HCT116 (cell line): Measurements from ENCODE around the gene MON1B. TPM values are rescaled to one million over a fixed set of nuclear protein-coding genes. Genes with fewer than 3 reads are reported as not detected.
"Not testable (repeated sequence)": the region's sequence is repeated elsewhere in the genome, so short reads cannot be mapped to it uniquely, and the experiment has no call there.

Source experiments
- ATAC-seq: fragments of 200-7000 bp; cut with Tn5 transposase; 2 replicates; pipeline ENCODE4 v1.9.1; 2020; ENCODE audit warnings: mild to moderate bottlenecking, moderate library complexity
- BruUV-seq: library from RNA; stranded (reverse); fragments of 400-500 nt; replicated peaks from 2 replicates; lab custom pipeline; 2021; lab: Mats Ljungman, UMichigan
- CTCF ChIA-PET: fragments of 300-600 bp; sonication (Branson Sonifier 250); formaldehyde crosslinking; loops from one replicate; lab custom pipeline; 2021; ENCODE audit warnings: antibody characterized with exemption; lab: Charles Lee
- POLR2A ChIA-PET: fragments of 300-600, 350-600 bp; sonication (Branson Sonifier 250); formaldehyde crosslinking; loops from one replicate; lab custom pipeline; 2021; ENCODE audit warnings: antibody characterized with exemption; lab: Charles Lee
- RAD21 ChIA-PET, 2 experiments: fragments of 300-600 bp; sonication (Branson Sonifier 250); formaldehyde crosslinking; loops; one replicate each; lab custom pipeline; 2023; ENCODE audit warnings: low total read pairs in 2 of 2; ENCODE audit not compliant: uncharacterized antibody in 2 of 2, unreplicated experiment in 2 of 2, low non-redundant PET in 1 of 2; lab: Charles Lee
- DNase-seq: peaks from one replicate; pipeline ENCODE4 v3.0.0-alpha.2; 2010; ENCODE audit warnings: low read depth, low spot score
- H2AFZ ChIP-seq: fragments of 200-600 bp; shearing (Covaris generic), sonication (generic); 2 replicates; pipeline ENCODE4 v1.6.1; 2017; ENCODE audit warnings: low read depth, mixed run types, mixed read lengths, antibody characterized with exemption, low read length; ENCODE audit not compliant: poor library complexity, severe bottlenecking
- H3K27ac ChIP-seq: 2 replicates; pipeline ENCODE4 v1.5.1; 2012; ENCODE audit warnings: low read depth, low read length
- H3K27me3 ChIP-seq: fragments of 200-600 bp; sonication (generic); 2 replicates; pipeline ENCODE4 v1.6.1; 2016; ENCODE audit warnings: mixed run types, low read length, mixed read lengths; ENCODE audit not compliant: insufficient read depth
- H3K36me3 ChIP-seq, 2 experiments: fragments of 200-500 bp in 1 of 2; fragments of 200-600 bp in 1 of 2; sonication (Bioruptor generic) in 1 of 2; sonication (generic) in 1 of 2; 2 replicates each; pipeline versions ENCODE4 v1.5.1 to v1.6.1; 2014 to 2016; ENCODE audit warnings: low read length in 2 of 2, inconsistent platforms in 1 of 2, mixed read lengths in 1 of 2, mixed run types in 1 of 2; ENCODE audit not compliant: insufficient read depth in 2 of 2, control insufficient read depth in 1 of 2
- H3K4me1 ChIP-seq, 2 experiments: fragments of 200-600 bp in 1 of 2; sonication (generic) in 1 of 2; 2 replicates each; pipeline versions ENCODE4 v1.5.1 to v1.6.1; 2012 to 2017; ENCODE audit warnings: low read length in 2 of 2, inconsistent platforms in 1 of 2, mild to moderate bottlenecking in 1 of 2, mixed read lengths in 1 of 2, mixed run types in 1 of 2, moderate library complexity in 1 of 2; ENCODE audit not compliant: insufficient read depth in 2 of 2, control insufficient read depth in 1 of 2
- H3K4me2 ChIP-seq: fragments of 200-600 bp; sonication (generic); 2 replicates; pipeline ENCODE4 v1.6.1; 2017; ENCODE audit warnings: mixed run types, low read length, mixed read lengths
- H3K4me3 ChIP-seq, 2 experiments: fragments of 200-600 bp in 1 of 2; sonication (generic) in 1 of 2; replicated peaks in 1 of 2; 2 replicates each; pipeline ENCODE4 v1.5.1; 2011 to 2016; ENCODE audit warnings: low read length in 2 of 2, control low read depth in 1 of 2, low read depth in 1 of 2, mild to moderate bottlenecking in 1 of 2, mixed read lengths in 1 of 2, mixed run types in 1 of 2
- H3K79me2 ChIP-seq: fragments of 200-600 bp; sonication (generic); 2 replicates; pipeline ENCODE4 v1.6.1; 2017; ENCODE audit warnings: mild to moderate bottlenecking, mixed run types, low read length, moderate library complexity, mixed read lengths; ENCODE audit not compliant: insufficient read depth
- H3K9ac ChIP-seq: fragments of 200-600 bp; sonication (generic); 2 replicates; pipeline ENCODE4 v1.6.1; 2016; ENCODE audit warnings: low read length, mixed read lengths
- H3K9me2 ChIP-seq: fragments of 200-600 bp; sonication (generic), shearing (Covaris generic); 2 replicates; pipeline ENCODE4 v1.6.1; 2017; ENCODE audit warnings: mixed run types, mild to moderate bottlenecking, moderate library complexity; ENCODE audit not compliant: insufficient read depth
- H3K9me3 ChIP-seq, 2 experiments: fragments of 200-500 bp in 1 of 2; fragments of 200-600 bp in 1 of 2; sonication (Bioruptor generic) in 1 of 2; sonication (generic) in 1 of 2; 2 replicates each; pipeline ENCODE4 v1.6.1; 2014 to 2017; ENCODE audit warnings: low read length in 2 of 2, mixed read lengths in 2 of 2, inconsistent platforms in 1 of 2, low read depth in 1 of 2, mild to moderate bottlenecking in 1 of 2, mixed run types in 1 of 2, moderate library complexity in 1 of 2; ENCODE audit not compliant: control insufficient read depth in 1 of 2, insufficient read depth in 1 of 2
- H4K20me1 ChIP-seq: fragments of 200-600 bp; sonication (generic), shearing (Covaris generic); 2 replicates; pipeline ENCODE4 v1.6.1; 2017; ENCODE audit warnings: mixed run types, mild to moderate bottlenecking, moderate library complexity; ENCODE audit not compliant: insufficient read depth
- ATF3 ChIP-seq: IDR thresholded peaks from 2 replicates; pipeline ENCODE4 v1.6.1; 2012
- CBX3 ChIP-seq: IDR thresholded peaks from 2 replicates; pipeline ENCODE4 v1.6.1; 2012; ENCODE audit warnings: low read depth
- CEBPB ChIP-seq: IDR thresholded peaks from 2 replicates; pipeline ENCODE4 v1.6.1; 2012; ENCODE audit warnings: low read depth
- EGR1 ChIP-seq: IDR thresholded peaks from 2 replicates; pipeline ENCODE4 v1.6.1; 2012; ENCODE audit warnings: low read depth
- EZH2 ChIP-seq: fragments of 200-600 bp; sonication (generic); IDR thresholded peaks from 2 replicates; pipeline ENCODE4 v1.6.1; 2017; ENCODE audit warnings: antibody characterized with exemption, mixed run types
- EZH2phosphoT487 ChIP-seq: fragments of 200-600 bp; IDR thresholded peaks from 2 replicates; pipeline ENCODE4 v1.6.1; 2018; ENCODE audit warnings: antibody characterized with exemption, borderline replicate concordance
- FOSL1 ChIP-seq: IDR thresholded peaks from 2 replicates; pipeline ENCODE4 v1.6.1; 2012; ENCODE audit warnings: low read depth
- JUND ChIP-seq: IDR thresholded peaks from 2 replicates; pipeline ENCODE4 v1.6.1; 2012
- MAX ChIP-seq: IDR thresholded peaks from 2 replicates; pipeline ENCODE4 v1.6.1; 2012
- POLR2A ChIP-seq: IDR thresholded peaks from 2 replicates; pipeline ENCODE4 v1.7.0; 2011; ENCODE audit warnings: borderline replicate concordance; ENCODE audit not compliant: insufficient read depth, insufficient read length; ENCODE audit errors: extremely low read depth
- POLR2AphosphoS5 ChIP-seq: IDR thresholded peaks from 2 replicates; pipeline ENCODE4 v1.6.1; 2011; ENCODE audit warnings: mild to moderate bottlenecking, low read depth, low read length, moderate library complexity
- SIN3A ChIP-seq: IDR thresholded peaks from 2 replicates; pipeline ENCODE4 v1.6.1; 2012; ENCODE audit warnings: low read depth
- SRF ChIP-seq: IDR thresholded peaks from 2 replicates; pipeline ENCODE4 v1.6.1; 2012; ENCODE audit warnings: low read depth
- TCF7L2 ChIP-seq: IDR thresholded peaks from 2 replicates; pipeline ENCODE4 v1.7.0; 2011; ENCODE audit warnings: borderline replicate concordance, inconsistent platforms; ENCODE audit not compliant: insufficient read depth, insufficient read length; ENCODE audit errors: extremely low read depth
- YY1 ChIP-seq: IDR thresholded peaks from 2 replicates; pipeline ENCODE4 v1.6.1; 2011; ENCODE audit warnings: low read length, low read depth, moderate library complexity, mild to moderate bottlenecking; ENCODE audit not compliant: insufficient replicate concordance; ENCODE audit errors: extremely low read depth
- ZFX ChIP-seq: fragments of 450-650 bp; IDR thresholded peaks from 2 replicates; pipeline ENCODE4 v1.6.1; 2017
- intact Hi-C: fragments of 100-400 bp; cut with micrococcal nuclease; formaldehyde crosslinking; loops from 2 replicates; pipeline ENCODE4 v1.10.0; 2022
- total RNA-seq: library from RNA; stranded (reverse); gene quantifications from one replicate; pipeline ENCODE4 v1.2.1, GENCODE V29; 2021; ENCODE audit not compliant: unreplicated experiment

Gene MON1B
- total RNA-seq, 1 experiment from 2014 or later: 34.7 TPM

DNA sequence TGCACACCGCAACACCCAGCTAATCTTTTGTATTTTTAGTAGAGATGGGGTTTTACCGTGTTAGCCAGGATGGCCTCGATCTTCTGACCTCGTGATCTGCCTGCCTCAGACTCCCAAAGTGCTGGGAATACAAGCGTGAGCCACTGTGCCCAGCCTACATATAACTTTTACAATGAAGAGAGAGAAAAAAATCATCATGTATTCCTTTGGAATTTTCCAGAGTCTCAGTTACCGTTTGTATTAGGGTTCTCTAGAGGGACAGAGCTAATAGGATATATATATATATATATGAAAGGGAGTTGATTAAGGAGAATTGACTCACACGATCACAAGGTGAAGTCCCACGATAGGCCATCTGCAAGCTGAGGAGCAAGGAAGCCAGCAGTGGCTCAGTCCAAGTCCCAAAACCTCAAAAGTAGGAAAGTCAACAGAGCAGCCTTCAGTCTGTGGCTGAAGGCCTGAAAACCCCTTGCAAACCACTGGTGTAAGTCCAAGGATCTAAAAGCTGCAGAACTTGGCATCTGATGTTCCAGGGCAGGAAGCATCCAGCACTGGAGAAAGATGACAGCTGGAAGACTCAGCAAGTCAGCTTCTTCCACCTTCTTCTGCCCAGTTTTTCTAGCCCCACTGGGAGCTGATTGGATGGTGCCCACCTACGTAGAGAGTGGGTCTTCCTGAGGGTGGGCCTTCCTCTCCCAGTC, 25.3 kb upstream of the MON1B start:
- intact Hi-C loops: loop anchor here (5.0 kb wide), 1 partner anchor 1263 kb away; no protein-coding TSS in a partner anchor
- POLR2A ChIA-PET: not testable (repeated sequence)

GRCh38 chr16:77166726-77167125, 24.3 kb upstream of the MON1B start:
- CTCF ChIA-PET: no interaction called here
- no peaks in the 10 kb centered on the region for H4K20me1 ChIP-seq
- ATAC-seq: no peak
- no peak for DNase-seq
- no peak overlapping the region for H3K4me2 ChIP-seq
- POLR2A ChIA-PET: no interaction called here
- H2AFZ ChIP-seq: no peak overlapping the region
- intact Hi-C loops: loop anchor here (5.0 kb wide), 1 partner anchor 1264 kb away; no protein-coding TSS in a partner anchor
- peaks cover 37% of the 10 kb centered on the region for H3K27me3 ChIP-seq
- TF ChIP-seq SIN3A (no peak), FOSL1 (no peak), YY1 (no peak), EGR1 (no peak), POLR2AphosphoS5 (no peak), EZH2phosphoT487 (no peak), EZH2 (no peak), CEBPB (no peak), JUND (no peak), MAX (no peak), CBX3 (no peak), SRF (no peak), ZFX (no peak), ATF3 (no peak), POLR2A (no peak), TCF7L2 (no peak)
- H3K79me2 ChIP-seq: no peaks in the 10 kb centered on the region
- no peaks in the 10 kb centered on the region for H3K4me1 ChIP-seq
- H3K9me2 ChIP-seq: no peaks in the 10 kb centered on the region
- no peaks in the 10 kb centered on the region for H3K36me3 ChIP-seq
- H3K4me3 ChIP-seq: no peak overlapping the region
- RAD21 ChIA-PET: no interaction called here
- H3K9me3 ChIP-seq: no peaks in the 10 kb centered on the region
- no peak overlapping the region for H3K9ac ChIP-seq
- BruUV-seq: no TSS peak
- H3K27ac ChIP-seq: no peak overlapping the region

More for the DNA sequence above, 25.3 kb upstream of the MON1B start:
- H3K4me3 ChIP-seq, H3K9me3 ChIP-seq, DNase-seq, H3K79me2 ChIP-seq, H4K20me1 ChIP-seq, BruUV-seq, H3K4me1 ChIP-seq, RAD21 ChIA-PET, H3K4me2 ChIP-seq, H3K9me2 ChIP-seq, H2AFZ ChIP-seq, H3K36me3 ChIP-seq, H3K27ac ChIP-seq, ATAC-seq, CTCF ChIA-PET, H3K9ac ChIP-seq: not testable (repeated sequence)
- H3K27me3 ChIP-seq: peaks cover 47% of the 10 kb centered on the region
